IPS-NIHi7 (cell line): ENCODE data around the gene RNU6-1.
A peak's percentile ranks its signal among the peaks of the same experiment; 100 is the strongest.

Experiments
- DNase-seq: peaks from one replicate; pipeline ENCODE4 v3.0.0; 2012; ENCODE audit warnings: mixed read lengths; ENCODE audit errors: extremely low spot score

Gene RNU6-1

DNA sequence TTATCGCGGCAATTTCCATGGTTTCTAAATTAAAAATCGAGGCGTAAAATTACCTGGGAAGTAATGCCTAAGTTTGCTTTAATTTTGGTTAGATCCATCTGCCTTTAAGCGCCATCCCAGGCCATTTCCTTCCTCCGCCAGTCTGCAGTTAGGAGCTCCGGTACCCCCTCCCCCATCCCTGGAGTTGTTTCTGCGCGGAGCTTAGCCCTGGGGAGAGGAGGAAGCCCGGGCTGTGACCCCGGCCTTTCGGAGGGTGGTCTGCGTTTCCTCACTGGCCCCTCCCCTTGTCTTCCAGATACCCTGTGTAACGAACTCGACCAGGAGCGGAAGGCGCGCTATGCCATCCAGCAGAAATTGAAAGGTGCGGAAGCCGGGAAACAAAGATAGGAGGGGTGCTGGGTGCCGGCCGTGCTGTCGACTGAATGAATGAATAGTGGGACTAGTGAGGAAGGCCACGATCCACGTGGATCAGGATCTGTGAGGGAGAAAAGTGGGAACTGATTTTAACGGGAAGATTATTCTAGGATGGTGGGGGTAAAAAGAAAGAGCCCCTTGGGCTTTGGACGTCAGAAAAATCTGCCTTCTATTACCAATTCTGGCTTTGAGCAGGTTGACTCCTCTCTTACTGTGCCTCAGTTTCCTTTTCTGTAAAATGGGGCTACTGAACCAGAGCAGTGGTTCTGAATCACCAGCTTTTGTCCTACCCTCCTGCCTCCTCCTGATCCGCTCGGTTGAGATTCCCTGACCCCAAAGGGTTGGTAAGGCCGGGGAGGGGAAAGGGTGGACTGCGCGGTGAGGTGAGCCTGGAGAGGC is 6.7 kb downstream of the RNU6-1 start:
- DNase-seq = no peak

DNA sequence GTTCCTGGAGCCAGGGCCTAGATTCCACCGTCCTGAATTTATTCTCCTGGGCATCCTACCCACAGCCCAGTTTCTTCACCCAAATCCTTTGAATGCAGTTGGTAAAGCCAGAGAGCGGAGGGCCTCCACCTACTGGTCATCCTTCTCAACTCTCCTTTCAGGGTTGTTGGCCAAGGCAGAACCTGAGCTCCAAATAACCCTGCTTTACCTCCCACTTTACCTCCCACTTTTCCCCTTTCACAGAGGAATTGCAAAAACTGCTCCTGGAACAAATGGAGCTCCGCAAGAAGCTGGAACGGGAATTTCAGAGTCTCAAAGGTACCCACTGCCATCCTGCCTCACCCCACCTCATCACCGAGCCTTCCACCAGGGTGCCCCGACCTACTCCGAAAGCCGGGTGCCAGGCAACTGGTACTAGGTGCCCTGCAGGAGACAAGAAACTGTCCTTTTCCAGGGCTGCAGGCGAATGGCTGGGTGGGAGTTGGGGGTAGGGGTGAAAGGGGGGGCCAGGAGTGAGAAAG is 7.8 kb downstream of the RNU6-1 start:
- no peak for DNase-seq

DNA sequence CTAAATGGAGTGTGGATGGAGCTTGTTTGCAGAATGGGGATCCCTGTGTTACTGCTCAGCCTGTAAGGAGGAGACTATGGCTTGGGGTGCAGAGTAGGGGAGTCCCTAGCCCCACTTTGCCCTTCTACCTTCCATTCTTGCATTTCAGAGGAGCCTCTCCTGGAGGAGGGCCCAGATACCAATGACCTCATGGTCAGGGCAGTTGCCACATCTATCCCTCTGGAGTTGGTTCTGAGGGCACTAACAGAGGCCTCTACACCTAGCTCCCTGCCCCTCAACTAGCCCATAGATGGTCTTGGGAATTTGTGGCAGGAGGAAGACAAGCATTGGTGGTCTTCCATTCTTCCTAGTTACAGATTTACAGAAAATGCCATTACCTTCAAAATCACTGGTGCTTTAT is 8.5 kb downstream of the RNU6-1 start:
- DNase-seq = no peak

DNA sequence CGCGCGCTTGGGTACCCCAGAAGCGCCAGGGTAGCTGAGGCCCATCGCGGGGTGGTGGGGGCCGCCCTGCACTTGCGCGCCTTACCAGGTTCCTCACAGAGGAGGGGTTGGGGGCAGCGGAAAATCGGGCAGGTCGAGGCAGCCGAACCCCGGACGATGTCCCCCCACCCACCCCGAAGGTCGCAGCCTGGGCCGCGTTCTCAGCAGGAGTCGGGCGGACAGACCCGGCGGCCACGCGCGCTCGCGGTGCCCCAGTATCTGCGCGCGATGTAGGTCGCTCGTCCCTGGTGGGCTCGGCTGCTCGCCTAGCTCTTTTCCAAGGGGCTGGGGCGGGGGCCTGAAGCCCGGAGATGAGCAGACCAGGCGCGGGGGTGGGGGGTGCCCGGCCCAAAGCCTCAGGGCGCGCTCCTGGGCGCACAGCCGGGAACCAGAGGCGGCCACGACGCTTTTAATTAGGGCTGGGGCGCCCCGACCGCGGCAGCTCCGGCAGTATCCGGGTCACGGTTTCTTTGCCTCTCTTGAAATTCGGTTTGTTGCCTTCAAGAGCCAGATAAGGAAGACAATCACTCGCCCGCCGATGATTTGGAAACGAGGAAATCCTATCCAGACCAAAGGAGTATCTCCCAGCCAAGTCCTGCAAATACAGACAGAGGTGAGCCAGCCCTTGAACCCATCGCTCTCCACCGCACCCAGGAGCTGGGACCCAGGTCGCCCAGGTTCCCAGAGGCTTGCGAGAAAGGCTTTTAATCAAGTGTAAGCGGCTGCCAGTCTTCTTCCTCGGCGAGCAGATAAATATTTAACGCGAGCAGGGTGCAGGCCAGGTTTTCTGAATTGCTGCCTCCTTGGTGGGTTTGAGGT is 10.0 kb downstream of the RNU6-1 start:
- no peak for DNase-seq

DNA sequence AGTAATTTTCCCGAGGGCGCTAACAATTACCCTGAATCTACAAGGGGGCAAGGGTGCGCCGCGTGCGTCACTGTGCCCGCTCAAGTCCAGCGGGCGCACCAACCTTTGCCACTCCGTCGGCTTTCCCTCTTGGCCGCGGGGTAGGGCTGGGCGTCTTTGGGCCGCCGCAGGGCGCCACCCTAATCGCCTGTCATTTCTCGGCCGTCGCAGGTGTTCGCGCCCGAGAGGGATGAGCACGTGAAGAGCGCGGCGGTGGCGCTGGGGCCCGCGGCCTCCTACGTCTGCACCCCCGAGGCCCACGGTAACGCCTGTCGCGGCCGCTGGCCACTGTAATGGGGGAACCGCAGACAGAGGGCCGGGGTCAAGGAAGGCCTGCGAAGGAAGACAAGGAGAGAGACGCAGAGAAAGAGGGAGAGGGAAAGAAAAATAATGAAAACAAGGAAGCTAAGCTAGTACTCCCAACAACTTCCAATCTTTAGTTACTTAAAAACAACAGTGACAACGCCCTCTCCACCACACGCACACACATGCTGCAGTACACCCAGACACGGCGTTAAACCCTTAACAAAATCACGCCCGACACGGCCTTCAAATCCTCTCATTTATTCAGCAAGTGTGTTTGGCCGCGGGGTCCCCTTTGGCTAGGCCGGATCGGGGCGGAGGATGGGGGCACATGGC is 10.7 kb downstream of the RNU6-1 start:
- DNase-seq = no peak

DNA sequence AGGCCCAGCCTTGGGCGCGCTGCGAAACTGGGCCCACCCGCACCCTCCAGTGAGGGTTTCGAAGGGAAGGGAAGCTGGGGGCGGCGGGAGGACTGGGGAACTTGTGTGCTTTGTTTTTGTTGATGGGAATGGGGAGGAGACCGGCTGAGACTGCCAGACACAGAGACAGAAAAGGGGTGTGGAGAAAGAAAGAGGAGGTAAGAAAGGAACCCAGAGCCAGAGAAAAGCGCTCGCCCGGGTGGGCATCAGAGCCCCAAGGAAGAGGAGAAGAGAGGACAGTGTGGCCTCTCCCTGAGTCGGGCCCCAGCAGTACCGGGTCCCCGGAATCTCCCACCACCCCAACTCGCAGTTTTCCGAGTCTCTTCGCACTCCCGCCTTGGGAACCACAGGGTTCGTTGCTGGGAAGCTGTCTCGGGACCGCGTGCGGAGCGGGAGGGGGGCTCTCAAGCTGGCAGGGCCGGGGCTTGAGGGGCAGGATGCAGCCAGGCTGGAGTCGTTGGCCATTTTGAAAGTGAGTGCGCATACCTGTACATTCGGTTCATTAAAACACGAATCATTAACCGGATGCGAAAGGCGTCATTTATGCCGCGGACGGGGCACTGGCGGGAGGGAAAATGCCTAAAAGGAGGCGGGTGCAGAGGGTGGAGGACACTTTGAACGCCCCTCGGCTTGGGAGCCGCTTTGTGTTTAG is 11.4 kb downstream of the RNU6-1 start:
- DNase-seq = no peak

DNA sequence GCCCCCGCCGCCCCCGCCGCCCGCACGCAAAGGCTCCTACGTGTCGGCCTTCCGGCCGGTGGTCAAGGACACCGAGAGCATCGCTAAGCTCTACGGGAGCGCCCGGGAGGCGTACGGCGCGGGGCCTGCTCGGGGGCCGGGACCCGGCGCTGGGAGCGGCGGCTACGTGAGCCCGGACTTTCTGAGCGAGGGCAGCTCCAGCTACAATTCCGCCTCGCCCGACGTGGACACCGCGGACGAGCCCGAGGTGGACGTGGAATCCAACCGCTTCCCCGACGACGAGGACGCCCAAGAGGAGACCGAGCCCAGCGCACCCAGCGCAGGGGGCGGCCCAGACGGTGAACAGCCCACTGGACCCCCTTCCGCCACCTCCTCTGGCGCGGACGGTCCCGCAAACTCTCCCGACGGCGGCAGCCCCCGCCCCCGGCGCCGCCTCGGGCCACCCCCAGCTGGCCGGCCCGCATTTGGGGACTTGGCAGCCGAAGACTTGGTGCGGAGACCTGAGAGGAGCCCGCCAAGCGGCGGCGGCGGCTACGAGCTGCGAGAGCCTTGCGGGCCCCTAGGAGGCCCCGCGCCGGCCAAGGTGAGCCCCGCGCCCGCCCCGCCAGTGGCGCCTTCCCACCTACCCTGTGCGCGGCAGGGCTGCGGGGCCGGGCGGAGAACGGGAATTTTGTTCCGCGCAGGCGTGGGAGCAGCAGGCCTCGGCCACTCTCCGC is 12.1 kb downstream of the RNU6-1 start:
- DNase-seq = no peak

DNA sequence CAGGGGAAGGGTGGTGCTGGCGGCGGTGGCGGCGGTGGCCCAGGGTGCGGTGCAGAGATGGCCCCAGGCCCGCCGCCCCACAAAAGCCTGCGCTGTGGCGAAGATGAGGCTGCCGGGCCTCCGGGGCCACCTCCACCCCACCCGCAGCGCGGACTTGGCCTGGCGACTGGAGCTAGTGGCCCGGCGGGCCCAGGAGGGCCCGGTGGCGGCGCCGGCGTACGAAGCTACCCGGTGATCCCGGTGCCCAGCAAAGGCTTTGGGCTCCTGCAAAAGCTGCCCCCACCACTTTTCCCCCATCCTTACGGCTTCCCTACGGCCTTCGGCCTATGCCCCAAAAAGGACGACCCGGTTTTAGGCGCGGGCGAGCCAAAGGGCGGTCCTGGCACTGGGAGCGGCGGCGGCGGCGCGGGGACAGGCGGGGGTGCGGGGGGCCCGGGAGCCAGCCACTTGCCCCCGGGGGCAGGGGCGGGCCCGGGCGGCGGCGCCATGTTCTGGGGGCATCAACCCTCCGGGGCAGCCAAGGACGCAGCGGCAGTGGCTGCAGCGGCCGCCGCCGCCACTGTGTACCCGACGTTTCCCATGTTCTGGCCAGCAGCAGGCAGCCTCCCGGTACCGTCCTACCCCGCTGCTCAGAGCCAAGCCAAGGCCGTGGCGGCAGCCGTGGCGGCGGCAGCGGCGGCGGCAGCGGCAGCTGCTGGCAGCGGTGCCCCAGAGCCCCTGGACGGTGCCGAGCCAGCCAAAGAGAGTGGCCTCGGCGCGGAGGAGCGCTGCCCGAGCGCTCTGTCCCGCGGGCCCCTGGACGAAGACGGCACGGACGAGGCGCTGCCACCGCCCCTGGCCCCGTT is 12.9 kb downstream of the RNU6-1 start:
- DNase-seq = no peak

DNA sequence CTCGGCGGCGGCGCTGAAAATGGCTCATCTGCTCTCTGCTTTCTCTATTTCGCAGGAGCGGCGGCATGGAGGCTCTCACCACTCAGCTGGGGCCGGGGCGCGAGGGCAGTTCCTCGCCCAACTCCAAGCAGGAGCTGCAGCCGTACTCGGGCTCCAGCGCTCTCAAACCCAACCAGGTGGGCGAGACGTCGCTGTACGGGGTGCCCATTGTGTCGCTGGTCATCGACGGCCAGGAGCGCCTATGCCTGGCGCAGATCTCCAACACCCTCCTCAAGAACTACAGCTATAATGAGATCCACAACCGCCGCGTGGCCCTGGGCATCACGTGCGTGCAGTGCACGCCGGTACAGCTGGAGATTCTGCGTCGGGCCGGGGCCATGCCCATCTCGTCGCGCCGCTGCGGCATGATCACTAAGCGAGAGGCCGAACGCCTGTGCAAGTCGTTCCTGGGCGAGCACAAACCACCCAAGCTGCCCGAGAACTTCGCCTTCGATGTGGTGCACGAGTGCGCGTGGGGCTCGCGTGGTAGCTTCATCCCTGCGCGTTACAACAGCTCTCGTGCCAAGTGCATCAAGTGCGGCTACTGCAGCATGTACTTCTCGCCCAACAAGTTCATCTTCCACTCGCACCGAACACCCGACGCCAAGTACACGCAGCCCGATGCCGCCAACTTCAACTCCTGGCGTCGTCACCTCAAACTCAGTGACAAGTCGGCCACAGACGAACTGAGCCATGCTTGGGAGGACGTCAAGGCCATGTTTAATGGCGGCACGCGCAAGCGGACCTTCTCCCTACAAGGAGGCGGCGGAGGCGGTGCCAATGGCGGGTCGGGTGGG is 13.7 kb downstream of the RNU6-1 start:
- no peak for DNase-seq

DNA sequence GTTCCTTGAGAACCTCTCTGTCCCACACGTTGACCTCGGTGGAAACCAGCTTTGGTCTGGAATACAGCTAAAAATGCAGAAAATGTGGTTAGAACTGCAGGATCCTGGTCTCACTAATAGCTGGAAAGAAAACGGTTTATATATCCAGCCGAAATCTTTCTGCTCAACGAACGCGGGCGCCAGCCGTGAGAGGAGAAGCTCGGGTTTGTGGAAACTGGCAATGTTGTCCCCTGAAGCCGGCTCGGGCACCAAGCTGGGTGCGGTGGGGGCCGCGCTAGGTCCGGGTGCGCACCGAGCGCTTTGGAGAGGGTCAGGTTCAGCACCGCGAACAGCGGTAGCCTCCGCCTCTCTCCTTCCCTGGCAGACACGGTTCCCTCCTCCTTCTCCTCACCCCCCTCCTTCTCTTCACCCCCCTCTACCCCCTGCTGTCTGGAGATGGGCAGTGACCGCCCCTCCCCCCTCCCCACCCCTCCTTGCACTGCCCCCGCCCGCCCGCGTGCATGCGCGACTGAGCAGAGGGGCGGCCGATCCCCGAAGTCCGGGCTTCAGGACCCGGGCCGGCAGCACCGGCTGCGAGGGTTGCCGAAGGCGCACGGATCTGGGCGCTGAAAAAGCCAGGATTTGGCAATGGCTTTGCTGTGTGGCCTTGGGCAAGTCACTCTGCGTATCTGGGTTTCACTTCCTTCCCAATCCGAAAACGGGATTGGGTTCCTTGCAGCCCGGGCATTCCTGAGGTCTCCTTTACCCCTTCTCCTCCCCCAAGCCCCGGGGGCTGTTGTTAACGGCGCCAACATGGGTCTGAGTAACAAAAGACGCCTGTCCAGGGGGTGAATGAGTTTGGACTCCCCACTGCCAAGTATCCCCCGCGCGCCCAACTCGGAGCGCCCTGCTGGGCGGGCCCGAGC is 14.6 kb downstream of the RNU6-1 start, which contains the start of gene SKOR1:
Gene SKOR1, plus strand, starts transcription at position 534 of the 905 bp plus-strand sequence. Its CDS starts 94 bp downstream, at position 628.
- DNase-seq = peak; percentile 73

DNA sequence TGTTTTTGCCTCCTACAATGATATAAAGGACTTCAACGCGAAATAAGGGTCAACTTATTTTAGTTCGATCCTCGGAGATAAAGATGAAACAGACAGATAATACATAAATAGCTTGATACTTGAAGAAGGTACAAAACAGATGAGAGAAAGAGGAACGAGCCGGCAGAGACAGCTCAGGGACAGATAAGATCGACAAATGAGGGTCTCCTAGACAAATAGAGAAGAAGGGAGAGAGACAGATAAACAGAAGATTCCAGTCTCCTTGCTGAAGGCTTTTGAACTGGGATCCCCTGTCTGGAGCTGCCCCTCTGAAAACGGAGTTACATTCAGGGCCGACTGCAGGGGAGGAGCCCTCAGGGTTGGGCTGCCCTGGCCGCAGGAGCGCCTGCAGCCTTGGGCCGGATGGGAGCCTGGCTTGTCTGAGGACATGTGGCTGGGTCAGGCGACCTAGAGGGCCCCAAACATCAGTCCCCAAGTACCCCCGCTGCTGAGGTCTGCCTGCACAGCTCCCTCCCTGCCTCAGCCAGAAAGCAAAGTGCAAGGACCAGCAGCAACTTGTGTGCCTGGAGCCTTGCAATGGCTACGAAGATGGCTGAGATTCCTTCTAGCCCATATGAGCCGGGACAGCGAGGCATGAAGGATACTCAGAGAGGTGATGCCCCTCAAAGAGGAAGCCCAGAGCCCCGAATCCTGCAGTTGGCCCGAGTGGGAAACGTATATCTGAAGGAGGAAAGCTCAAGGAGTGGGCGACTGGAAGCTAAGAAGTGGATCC is 15.5 kb downstream of the RNU6-1 start:
- DNase-seq = no peak

DNA sequence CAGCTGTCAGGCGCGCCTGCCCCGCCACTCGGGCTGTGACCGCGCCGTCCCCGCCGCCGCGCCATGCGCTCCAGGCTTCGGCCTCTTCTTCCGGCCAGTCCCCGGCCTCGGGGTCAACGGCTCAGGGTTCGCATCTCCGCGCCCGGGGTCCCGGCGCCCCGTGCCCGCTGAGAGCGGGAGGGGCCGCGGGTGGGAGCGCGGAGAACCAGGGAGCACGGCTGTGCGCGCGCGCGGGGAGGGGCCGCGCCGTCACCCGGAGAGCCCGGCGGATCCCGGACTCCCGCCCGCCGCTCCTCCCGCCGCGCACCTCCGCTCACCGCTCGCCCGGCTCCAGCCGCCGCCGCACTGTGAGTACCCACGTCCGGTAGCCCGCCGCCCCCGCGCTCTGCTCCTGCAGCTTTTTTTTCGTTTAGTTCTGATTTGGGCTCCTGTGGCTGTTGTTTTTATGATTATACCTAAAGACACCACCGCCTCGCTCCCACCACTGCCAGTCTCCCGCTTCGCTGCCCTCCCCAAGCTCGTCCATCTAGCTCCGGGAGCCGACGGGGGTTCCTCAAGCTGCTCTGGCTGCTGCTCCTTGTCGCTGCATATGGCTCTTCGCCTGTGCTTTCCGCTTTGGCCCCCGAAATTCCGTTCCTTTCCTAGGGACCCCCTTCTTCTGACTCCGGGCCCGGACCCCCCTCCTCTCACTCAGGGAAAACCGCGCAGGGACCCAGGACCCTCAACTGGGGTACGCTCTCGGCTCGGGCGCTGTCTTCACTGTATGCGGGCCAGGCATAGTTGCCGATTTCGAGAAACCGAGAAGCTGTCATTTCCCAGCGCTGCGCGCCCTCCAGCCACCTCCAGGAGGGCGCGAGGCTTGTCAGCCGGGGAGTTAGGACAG is 16.3 kb downstream of the RNU6-1 start:
- no peak for DNase-seq

DNA sequence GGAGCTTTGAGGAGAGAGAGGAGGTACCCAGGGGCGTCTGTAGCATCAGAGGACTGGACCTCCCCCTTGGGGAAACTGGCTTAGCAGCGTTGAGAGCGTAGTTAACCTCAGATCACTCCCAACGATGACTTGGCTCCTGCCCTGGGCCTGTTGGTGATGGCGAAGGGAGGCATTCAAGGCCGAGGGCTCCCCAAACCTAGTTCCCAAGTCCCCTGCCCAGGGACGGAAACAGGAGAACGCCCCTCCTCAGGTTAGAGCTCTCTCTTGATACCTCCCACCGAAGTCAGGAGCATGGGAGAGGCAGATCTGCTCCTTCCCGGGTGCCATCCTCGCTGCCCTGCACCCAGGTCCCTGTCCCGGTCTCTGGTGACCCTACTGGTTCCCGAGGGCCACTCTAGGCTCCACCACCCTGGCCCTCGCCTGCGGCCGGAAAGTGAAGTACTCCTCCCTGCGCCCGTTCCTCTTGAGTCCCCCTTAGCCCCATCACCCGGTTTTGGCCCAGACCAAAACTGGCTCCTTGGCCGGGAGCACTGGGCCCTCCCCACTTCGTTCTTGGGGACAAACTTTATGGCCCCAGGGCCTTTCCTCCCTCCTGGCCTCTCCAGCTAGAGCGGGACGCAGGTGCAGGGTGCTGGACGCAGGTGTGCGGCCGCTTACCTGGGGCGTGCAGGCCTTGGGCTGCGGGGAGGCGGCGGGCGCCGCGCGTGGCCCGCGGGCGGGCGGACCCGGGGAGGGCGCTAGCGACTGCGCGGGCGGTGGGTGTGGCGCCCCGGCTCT is 17.1 kb downstream of the RNU6-1 start:
- DNase-seq = no peak

DNA sequence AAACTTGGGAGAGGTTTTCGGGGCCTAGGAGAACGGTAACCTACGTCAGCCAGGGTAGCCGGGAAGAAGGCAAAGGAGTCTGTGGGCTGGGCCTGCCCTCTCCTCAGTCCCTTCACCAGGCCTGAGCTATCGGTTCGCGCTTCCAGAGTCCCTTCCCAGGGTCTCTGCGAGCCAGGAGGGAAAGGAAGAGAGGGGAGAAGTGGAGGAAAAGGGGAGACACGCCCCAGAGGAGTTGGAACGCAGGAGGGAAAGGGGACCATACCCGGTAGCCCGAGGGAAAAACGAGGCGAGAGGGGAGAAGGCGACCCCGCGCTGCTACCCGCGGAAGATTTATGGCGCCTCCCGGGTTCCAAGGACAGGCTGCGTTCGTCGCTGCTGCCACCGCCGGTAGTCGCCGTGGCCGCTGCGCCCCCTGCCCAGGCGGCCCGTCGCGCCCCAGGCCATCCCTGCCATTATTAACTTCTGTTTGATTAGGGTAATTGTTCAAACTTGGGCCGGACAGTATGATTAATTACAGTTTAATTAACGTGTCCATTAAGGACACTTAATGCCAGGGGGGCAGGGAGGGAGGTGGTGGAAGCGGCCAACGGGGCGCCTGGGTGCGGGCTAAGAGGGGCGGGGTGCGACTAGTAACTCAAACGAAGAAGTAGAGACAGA is 17.9 kb downstream of the RNU6-1 start:
- no peak for DNase-seq
